HCT116 (cell line): ENCODE data around the gene PBX1. TPM values are rescaled to one million over a fixed set of nuclear protein-coding genes. Genes with fewer than 3 reads are reported as not detected.
A peak's percentile ranks its signal among the peaks of the same experiment; 100 is the strongest.

ENCODE experiments used
- ATAC-seq: fragments of 200-7000 bp; cut with Tn5 transposase; 2 replicates; pipeline ENCODE4 v1.9.1; 2020; ENCODE audit warnings: mild to moderate bottlenecking, moderate library complexity
- BruUV-seq: library from RNA; stranded (reverse); fragments of 400-500 nt; replicated peaks from 2 replicates; lab custom pipeline; 2021; lab: Mats Ljungman, UMichigan
- CTCF ChIA-PET: fragments of 300-600 bp; sonication (Branson Sonifier 250); formaldehyde crosslinking; loops from one replicate; lab custom pipeline; 2021; ENCODE audit warnings: antibody characterized with exemption; lab: Charles Lee
- POLR2A ChIA-PET: fragments of 300-600, 350-600 bp; sonication (Branson Sonifier 250); formaldehyde crosslinking; loops from one replicate; lab custom pipeline; 2021; ENCODE audit warnings: antibody characterized with exemption; lab: Charles Lee
- RAD21 ChIA-PET, 2 experiments: fragments of 300-600 bp; sonication (Branson Sonifier 250); formaldehyde crosslinking; loops; one replicate each; lab custom pipeline; 2023; ENCODE audit warnings: low total read pairs in 2 of 2; ENCODE audit not compliant: uncharacterized antibody in 2 of 2, unreplicated experiment in 2 of 2, low non-redundant PET in 1 of 2; lab: Charles Lee
- DNase-seq: peaks from one replicate; pipeline ENCODE4 v3.0.0-alpha.2; 2010; ENCODE audit warnings: low read depth, low spot score
- H2AFZ ChIP-seq: fragments of 200-600 bp; shearing (Covaris generic), sonication (generic); 2 replicates; pipeline ENCODE4 v1.6.1; 2017; ENCODE audit warnings: low read depth, mixed run types, mixed read lengths, antibody characterized with exemption, low read length; ENCODE audit not compliant: poor library complexity, severe bottlenecking
- H3K27ac ChIP-seq: 2 replicates; pipeline ENCODE4 v1.5.1; 2012; ENCODE audit warnings: low read depth, low read length
- H3K27me3 ChIP-seq: fragments of 200-600 bp; sonication (generic); 2 replicates; pipeline ENCODE4 v1.6.1; 2016; ENCODE audit warnings: mixed run types, low read length, mixed read lengths; ENCODE audit not compliant: insufficient read depth
- H3K36me3 ChIP-seq, 2 experiments: fragments of 200-500 bp in 1 of 2; fragments of 200-600 bp in 1 of 2; sonication (Bioruptor generic) in 1 of 2; sonication (generic) in 1 of 2; 2 replicates each; pipeline versions ENCODE4 v1.5.1 to v1.6.1; 2014 to 2016; ENCODE audit warnings: low read length in 2 of 2, inconsistent platforms in 1 of 2, mixed read lengths in 1 of 2, mixed run types in 1 of 2; ENCODE audit not compliant: insufficient read depth in 2 of 2, control insufficient read depth in 1 of 2
- H3K4me1 ChIP-seq, 2 experiments: fragments of 200-600 bp in 1 of 2; sonication (generic) in 1 of 2; 2 replicates each; pipeline versions ENCODE4 v1.5.1 to v1.6.1; 2012 to 2017; ENCODE audit warnings: low read length in 2 of 2, inconsistent platforms in 1 of 2, mild to moderate bottlenecking in 1 of 2, mixed read lengths in 1 of 2, mixed run types in 1 of 2, moderate library complexity in 1 of 2; ENCODE audit not compliant: insufficient read depth in 2 of 2, control insufficient read depth in 1 of 2
- H3K4me2 ChIP-seq: fragments of 200-600 bp; sonication (generic); 2 replicates; pipeline ENCODE4 v1.6.1; 2017; ENCODE audit warnings: mixed run types, low read length, mixed read lengths
- H3K4me3 ChIP-seq, 2 experiments: fragments of 200-600 bp in 1 of 2; sonication (generic) in 1 of 2; replicated peaks in 1 of 2; 2 replicates each; pipeline ENCODE4 v1.5.1; 2011 to 2016; ENCODE audit warnings: low read length in 2 of 2, control low read depth in 1 of 2, low read depth in 1 of 2, mild to moderate bottlenecking in 1 of 2, mixed read lengths in 1 of 2, mixed run types in 1 of 2
- H3K79me2 ChIP-seq: fragments of 200-600 bp; sonication (generic); 2 replicates; pipeline ENCODE4 v1.6.1; 2017; ENCODE audit warnings: mild to moderate bottlenecking, mixed run types, low read length, moderate library complexity, mixed read lengths; ENCODE audit not compliant: insufficient read depth
- H3K9ac ChIP-seq: fragments of 200-600 bp; sonication (generic); 2 replicates; pipeline ENCODE4 v1.6.1; 2016; ENCODE audit warnings: low read length, mixed read lengths
- H3K9me2 ChIP-seq: fragments of 200-600 bp; sonication (generic), shearing (Covaris generic); 2 replicates; pipeline ENCODE4 v1.6.1; 2017; ENCODE audit warnings: mixed run types, mild to moderate bottlenecking, moderate library complexity; ENCODE audit not compliant: insufficient read depth
- H3K9me3 ChIP-seq, 2 experiments: fragments of 200-500 bp in 1 of 2; fragments of 200-600 bp in 1 of 2; sonication (Bioruptor generic) in 1 of 2; sonication (generic) in 1 of 2; 2 replicates each; pipeline ENCODE4 v1.6.1; 2014 to 2017; ENCODE audit warnings: low read length in 2 of 2, mixed read lengths in 2 of 2, inconsistent platforms in 1 of 2, low read depth in 1 of 2, mild to moderate bottlenecking in 1 of 2, mixed run types in 1 of 2, moderate library complexity in 1 of 2; ENCODE audit not compliant: control insufficient read depth in 1 of 2, insufficient read depth in 1 of 2
- H4K20me1 ChIP-seq: fragments of 200-600 bp; sonication (generic), shearing (Covaris generic); 2 replicates; pipeline ENCODE4 v1.6.1; 2017; ENCODE audit warnings: mixed run types, mild to moderate bottlenecking, moderate library complexity; ENCODE audit not compliant: insufficient read depth
- CBX3 ChIP-seq: IDR thresholded peaks from 2 replicates; pipeline ENCODE4 v1.6.1; 2012; ENCODE audit warnings: low read depth
- EGR1 ChIP-seq: IDR thresholded peaks from 2 replicates; pipeline ENCODE4 v1.6.1; 2012; ENCODE audit warnings: low read depth
- EZH2 ChIP-seq: fragments of 200-600 bp; sonication (generic); IDR thresholded peaks from 2 replicates; pipeline ENCODE4 v1.6.1; 2017; ENCODE audit warnings: antibody characterized with exemption, mixed run types
- EZH2phosphoT487 ChIP-seq: fragments of 200-600 bp; IDR thresholded peaks from 2 replicates; pipeline ENCODE4 v1.6.1; 2018; ENCODE audit warnings: antibody characterized with exemption, borderline replicate concordance
- FOSL1 ChIP-seq: IDR thresholded peaks from 2 replicates; pipeline ENCODE4 v1.6.1; 2012; ENCODE audit warnings: low read depth
- JUND ChIP-seq: IDR thresholded peaks from 2 replicates; pipeline ENCODE4 v1.6.1; 2012
- POLR2A ChIP-seq: IDR thresholded peaks from 2 replicates; pipeline ENCODE4 v1.7.0; 2011; ENCODE audit warnings: borderline replicate concordance; ENCODE audit not compliant: insufficient read depth, insufficient read length; ENCODE audit errors: extremely low read depth
- POLR2AphosphoS5 ChIP-seq: IDR thresholded peaks from 2 replicates; pipeline ENCODE4 v1.6.1; 2011; ENCODE audit warnings: mild to moderate bottlenecking, low read depth, low read length, moderate library complexity
- REST ChIP-seq: IDR thresholded peaks from 2 replicates; pipeline ENCODE4 v1.6.1; 2012; ENCODE audit warnings: low read depth
- SP1 ChIP-seq: IDR thresholded peaks from 2 replicates; pipeline ENCODE4 v1.6.1; 2012; ENCODE audit warnings: low read depth
- YY1 ChIP-seq: IDR thresholded peaks from 2 replicates; pipeline ENCODE4 v1.6.1; 2011; ENCODE audit warnings: low read length, low read depth, moderate library complexity, mild to moderate bottlenecking; ENCODE audit not compliant: insufficient replicate concordance; ENCODE audit errors: extremely low read depth
- ZFX ChIP-seq: fragments of 450-650 bp; IDR thresholded peaks from 2 replicates; pipeline ENCODE4 v1.6.1; 2017
- ZNF274 ChIP-seq: fragments of 200-500 bp; sonication (Bioruptor generic); IDR thresholded peaks from 2 replicates; pipeline ENCODE4 v1.6.1; 2014; ENCODE audit warnings: mild to moderate bottlenecking, low read depth, low read length, inconsistent platforms
- intact Hi-C: fragments of 100-400 bp; cut with micrococcal nuclease; formaldehyde crosslinking; loops from 2 replicates; pipeline ENCODE4 v1.10.0; 2022
- total RNA-seq: library from RNA; stranded (reverse); gene quantifications from one replicate; pipeline ENCODE4 v1.2.1, GENCODE V29; 2021; ENCODE audit not compliant: unreplicated experiment
- TF ChIP-seq, protein P1 (sequence below): IDR thresholded peaks from 2 replicates; pipeline ENCODE4 v1.6.1; 2012
- TF ChIP-seq, protein P2 (sequence below), 3 experiments: fragments of 200-600 bp in 1 of 3; sonication (generic) in 1 of 3; IDR thresholded peaks in 2 of 3; conservative IDR thresholded peaks in 1 of 3; 2 replicates each; pipeline ENCODE4 v1.5.1; 2012 to 2017; ENCODE audit warnings: low read depth in 2 of 3, low read length in 2 of 3, antibody characterized with exemption in 1 of 3, borderline replicate concordance in 1 of 3, control low read depth in 1 of 3, mild to moderate bottlenecking in 1 of 3, mixed read lengths in 1 of 3, mixed run types in 1 of 3, moderate library complexity in 1 of 3; ENCODE audit not compliant: insufficient read depth in 1 of 3

PBX1 gene
- total RNA-seq, 1 experiment from 2014 or later, result 29.6 TPM

GRCh38 chr1:164609089-164609488 lies 50.1 kb downstream of the PBX1 start:
- Histone ChIP-seq H3K27me3 (no peaks in the 10 kb centered on the region), H3K4me2 (no peak overlapping the region), H3K79me2 (no peaks in the 10 kb centered on the region), H3K4me3 (no peak overlapping the region), H4K20me1 (no peaks in the 10 kb centered on the region), H3K9ac (no peak overlapping the region), H3K36me3 (no peaks in the 10 kb centered on the region), H3K4me1 (peaks cover 32 to 33% of the 10 kb centered on the region in 2 experiments), H3K9me3 (no peaks in the 10 kb centered on the region), H2AFZ (no peak overlapping the region), H3K27ac (no peak overlapping the region), H3K9me2 (no peaks in the 10 kb centered on the region)
- ChIA-PET CTCF (no interaction called here), POLR2A (no interaction called here), RAD21 (no interaction called here)
- TF ChIP-seq, protein P1, sequence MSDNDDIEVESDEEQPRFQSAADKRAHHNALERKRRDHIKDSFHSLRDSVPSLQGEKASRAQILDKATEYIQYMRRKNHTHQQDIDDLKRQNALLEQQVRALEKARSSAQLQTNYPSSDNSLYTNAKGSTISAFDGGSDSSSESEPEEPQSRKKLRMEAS, result no peak
- intact Hi-C loops, result no loop called here
- ATAC-seq (no peak), DNase-seq (no peak)
- no TSS peak for BruUV-seq

- no peak for DNase-seq
- TF ChIP-seq, protein P1, result no peak
- no peak for TF ChIP-seq POLR2A
- no peak for TF ChIP-seq ZNF274
- TF ChIP-seq SP1, result no peak
- no peak for TF ChIP-seq EGR1
- TF ChIP-seq JUND, result no peak
- TF ChIP-seq EZH2, result no peak
- no peak for TF ChIP-seq CBX3
- no peak for TF ChIP-seq FOSL1
- no peak for TF ChIP-seq YY1
- TF ChIP-seq ZFX, result no peak
- no peak for TF ChIP-seq POLR2AphosphoS5
- TF ChIP-seq EZH2phosphoT487, result no peak
- TF ChIP-seq, protein P2, sequence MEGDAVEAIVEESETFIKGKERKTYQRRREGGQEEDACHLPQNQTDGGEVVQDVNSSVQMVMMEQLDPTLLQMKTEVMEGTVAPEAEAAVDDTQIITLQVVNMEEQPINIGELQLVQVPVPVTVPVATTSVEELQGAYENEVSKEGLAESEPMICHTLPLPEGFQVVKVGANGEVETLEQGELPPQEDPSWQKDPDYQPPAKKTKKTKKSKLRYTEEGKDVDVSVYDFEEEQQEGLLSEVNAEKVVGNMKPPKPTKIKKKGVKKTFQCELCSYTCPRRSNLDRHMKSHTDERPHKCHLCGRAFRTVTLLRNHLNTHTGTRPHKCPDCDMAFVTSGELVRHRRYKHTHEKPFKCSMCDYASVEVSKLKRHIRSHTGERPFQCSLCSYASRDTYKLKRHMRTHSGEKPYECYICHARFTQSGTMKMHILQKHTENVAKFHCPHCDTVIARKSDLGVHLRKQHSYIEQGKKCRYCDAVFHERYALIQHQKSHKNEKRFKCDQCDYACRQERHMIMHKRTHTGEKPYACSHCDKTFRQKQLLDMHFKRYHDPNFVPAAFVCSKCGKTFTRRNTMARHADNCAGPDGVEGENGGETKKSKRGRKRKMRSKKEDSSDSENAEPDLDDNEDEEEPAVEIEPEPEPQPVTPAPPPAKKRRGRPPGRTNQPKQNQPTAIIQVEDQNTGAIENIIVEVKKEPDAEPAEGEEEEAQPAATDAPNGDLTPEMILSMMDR (IDR thresholded peaks at IDR 0.05 in 2 of 3, conservative IDR thresholded peaks at IDR 0.05 in 1 of 3; ENCODE audit: borderline replicate concordance in 1 of 3, insufficient read depth in 1 of 3, low read depth in 2 of 3, low read length in 2 of 3), result no peak
- no peak for TF ChIP-seq REST
Measured at GRCh38 chr1:164610538-164611222, 51.7 kb downstream of the PBX1 start.

More at GRCh38 chr1:164610538-164611222, 51.7 kb downstream of the PBX1 start:
- Histone ChIP-seq H2AFZ (no peak overlapping the region), H3K9me3 (no peaks in the 10 kb centered on the region), H3K27me3 (no peaks in the 10 kb centered on the region), H3K36me3 (no peaks in the 10 kb centered on the region), H3K4me1 (peaks cover 32 to 33% of the 10 kb centered on the region in 2 experiments), H3K27ac (0 out of 2 replicates have a peak overlapping the region, but pooled peaks have one; percentile 2), H4K20me1 (no peaks in the 10 kb centered on the region), H3K79me2 (no peaks in the 10 kb centered on the region), H3K9ac (no peak overlapping the region), H3K9me2 (no peaks in the 10 kb centered on the region), H3K4me3 (no peak overlapping the region), H3K4me2 (no peak overlapping the region)
- no TSS peak for BruUV-seq
- POLR2A ChIA-PET, result no interaction called here
- RAD21 ChIA-PET, result no interaction called here
- intact Hi-C loops, result no loop called here
- no peak for ATAC-seq
- CTCF ChIA-PET, result interaction anchor here (1.1 kb wide), 1 partner anchor 8 kb away, joined by 4 read pairs; no protein-coding TSS in a partner anchor
